ENCODE measurements around the gene ARL6IP4.

- no peak for TF ChIP-seq EZH2 (IDR thresholded peaks at IDR 0.05; ENCODE audit: borderline replicate concordance, low read depth, low read length, poor library complexity, severe bottlenecking)
- TF ChIP-seq CTCF (conservative IDR thresholded peaks at IDR 0.05; ENCODE audit: low read depth, low read length) = no peak
Observed at GRCh38 chr12:122990561-122990960, 10.1 kb downstream of the ARL6IP4 start.

Data from A673 (cell line).